HG03108 (cell line): ENCODE measurements around the gene POT1.

Source experiments
- ATAC-seq: cut with Tn5 transposase; IDR thresholded peaks from one replicate; pipeline ENCODE4 v1.9.1; 2021; ENCODE audit warnings: moderate library complexity; ENCODE audit not compliant: unreplicated experiment

The POT1 gene

DNA sequence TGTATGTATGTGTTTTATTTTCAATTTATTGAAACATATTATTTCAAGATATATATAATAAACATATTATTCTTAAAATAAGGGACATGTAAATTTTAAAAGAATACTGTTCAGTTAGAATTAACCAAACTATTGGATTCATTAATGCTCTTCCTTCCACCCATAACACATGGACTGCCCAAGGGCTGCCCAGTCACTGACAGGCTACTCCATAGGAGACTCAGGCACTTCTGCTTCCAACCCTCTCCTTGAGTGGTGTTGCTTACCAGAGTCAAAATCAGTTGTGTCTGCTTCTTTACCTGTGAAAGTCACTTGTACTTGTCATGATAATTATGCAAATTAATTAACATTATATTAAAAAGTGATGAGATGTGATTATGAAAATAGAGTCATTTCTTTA is 154.2 kb downstream of the POT1 start:
- no peak for ATAC-seq

DNA sequence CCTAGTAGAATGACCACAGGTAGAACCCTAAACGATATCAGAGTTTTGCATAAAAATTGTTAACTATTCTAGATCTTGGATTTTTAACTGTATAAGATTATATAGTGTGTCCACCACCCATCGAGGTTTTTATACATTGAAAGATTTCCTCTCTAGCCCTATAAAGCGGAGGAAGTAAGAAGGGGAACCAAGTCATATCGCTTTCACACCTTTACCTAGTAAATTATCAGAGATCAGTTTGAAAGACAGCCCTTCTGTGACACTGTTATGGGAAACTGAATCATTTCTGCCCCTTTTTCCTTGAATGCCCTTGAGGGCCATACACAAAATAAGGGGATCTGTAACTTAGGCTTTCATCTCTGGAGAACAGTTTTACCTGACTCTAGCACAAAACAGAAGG is 155.7 kb downstream of the POT1 start:
- ATAC-seq = no peak

DNA sequence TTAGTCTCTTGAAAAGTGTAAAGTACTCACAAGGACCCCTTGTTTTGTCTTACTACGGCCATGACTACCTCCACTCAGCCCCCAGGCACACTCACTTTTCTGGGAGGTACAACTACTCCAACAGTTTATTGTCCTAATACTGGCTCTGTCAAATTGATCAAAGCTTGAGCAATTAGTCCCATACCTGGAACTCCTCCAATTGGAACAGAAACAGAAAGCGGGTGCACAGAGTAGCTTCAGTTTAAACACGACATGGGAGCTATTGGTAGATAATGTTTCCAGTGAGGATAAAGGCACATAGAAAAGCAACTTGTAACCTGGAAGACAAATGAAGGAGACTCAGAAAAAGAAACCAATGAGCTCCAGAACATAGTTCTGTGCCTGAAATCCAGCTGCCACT is 156.3 kb downstream of the POT1 start:
- ATAC-seq = no peak
